Activated T-cell treated with anti-CD3 and anti-CD28 coated beads for 48 hours (primary cell): Measurements from ENCODE around the gene UACA.
"Not testable (repeated sequence)": the region's sequence is repeated elsewhere in the genome, so short reads cannot be mapped to it uniquely, and the experiment has no call there.

Source experiments
- DNase-seq: peaks from one replicate; pipeline ENCODE4 v3.0.0-alpha.2; 2020; ENCODE audit warnings: low read depth

Gene UACA

DNA sequence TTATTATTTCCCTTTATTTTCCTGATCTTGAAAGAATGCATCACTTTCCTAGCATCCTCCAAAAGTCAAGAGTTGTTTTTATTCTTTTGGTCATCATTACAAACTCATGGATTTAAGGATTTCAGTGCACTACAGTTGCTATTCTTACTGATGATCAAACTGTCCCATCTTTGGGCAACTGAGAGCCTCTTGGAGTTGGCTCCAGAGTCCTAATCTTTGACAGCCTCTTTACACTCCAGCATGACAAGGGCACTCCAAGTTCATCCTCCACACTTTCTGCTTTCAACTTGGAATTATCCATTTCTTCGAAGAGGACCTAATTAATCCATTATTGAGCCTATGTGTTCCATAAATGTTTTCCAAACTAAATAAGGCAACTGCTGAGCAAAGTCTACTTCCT lies 5.7 kb downstream of the UACA start:
- no peak for DNase-seq

DNA sequence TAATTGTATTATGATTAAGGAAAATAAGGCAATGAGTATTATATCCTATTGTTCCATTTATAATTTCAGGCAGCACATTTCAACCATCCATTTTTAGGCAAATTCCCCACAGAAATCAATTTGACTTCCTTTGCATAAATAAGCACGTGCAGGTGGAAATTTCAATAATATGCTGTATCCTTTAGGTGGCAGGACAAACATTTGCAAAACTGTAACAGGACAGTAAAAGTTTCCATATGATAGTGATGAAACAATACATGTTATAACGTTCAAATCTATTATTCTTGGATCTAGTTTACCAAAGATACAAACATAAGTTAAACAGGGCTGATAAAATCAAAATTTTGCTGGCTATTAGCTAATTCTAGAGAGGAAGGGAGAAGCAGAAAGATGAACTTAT lies 8.5 kb downstream of the UACA start:
- DNase-seq: no peak

DNA sequence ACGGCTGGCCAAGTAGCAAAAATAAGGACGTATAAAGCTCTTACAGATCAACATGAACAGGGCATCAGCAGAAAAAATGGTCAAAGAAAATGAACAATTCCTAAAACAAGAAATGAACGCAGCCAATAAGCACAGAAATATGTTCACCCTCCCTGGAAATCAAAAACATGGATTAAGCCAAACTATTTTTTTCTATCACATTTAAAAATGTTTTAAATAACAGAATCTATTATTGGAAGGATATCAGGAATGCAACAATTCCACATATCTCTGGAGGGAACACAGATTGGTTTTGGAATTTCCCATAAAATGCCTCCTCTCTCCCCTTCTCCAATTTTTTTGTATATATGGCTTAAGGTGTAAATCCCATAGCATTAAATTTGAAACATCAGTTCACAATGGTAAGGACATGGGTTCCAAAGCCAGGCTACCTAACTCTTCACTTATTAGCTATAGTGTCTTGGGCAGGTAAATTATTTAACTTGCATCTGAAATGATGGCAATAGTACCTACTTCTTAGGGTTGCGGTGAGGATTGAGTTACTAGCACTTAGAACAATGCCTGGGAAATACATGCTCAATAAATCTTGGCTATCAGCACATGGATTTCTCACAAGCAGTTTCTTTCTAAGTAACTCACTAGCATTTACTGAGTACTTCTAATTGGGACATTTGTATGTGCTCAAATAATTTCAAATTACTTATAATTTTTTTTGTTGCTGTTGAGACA lies 10.1 kb downstream of the UACA start:
- DNase-seq: no peak

DNA sequence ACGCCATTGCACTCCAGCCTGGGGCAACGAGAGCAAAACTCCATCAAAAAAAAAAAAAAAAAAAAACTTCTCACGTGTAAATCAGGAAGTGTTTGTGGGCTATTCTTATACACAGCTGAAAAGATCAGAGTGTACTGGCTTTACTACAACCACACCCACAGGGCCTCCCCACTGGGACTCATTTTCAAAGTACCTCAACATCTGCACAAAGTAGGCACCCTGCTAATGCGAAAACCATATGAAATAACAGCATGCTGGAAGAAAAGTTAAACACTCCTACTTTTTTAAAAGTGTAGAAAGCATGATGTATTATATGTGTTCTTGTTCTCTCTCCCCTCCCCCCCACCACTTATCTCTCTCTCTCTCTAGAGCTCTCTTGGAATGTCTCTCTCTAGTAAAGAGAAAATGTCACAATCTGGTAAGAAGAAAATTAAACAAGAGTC lies 11.1 kb downstream of the UACA start:
- no peak for DNase-seq

DNA sequence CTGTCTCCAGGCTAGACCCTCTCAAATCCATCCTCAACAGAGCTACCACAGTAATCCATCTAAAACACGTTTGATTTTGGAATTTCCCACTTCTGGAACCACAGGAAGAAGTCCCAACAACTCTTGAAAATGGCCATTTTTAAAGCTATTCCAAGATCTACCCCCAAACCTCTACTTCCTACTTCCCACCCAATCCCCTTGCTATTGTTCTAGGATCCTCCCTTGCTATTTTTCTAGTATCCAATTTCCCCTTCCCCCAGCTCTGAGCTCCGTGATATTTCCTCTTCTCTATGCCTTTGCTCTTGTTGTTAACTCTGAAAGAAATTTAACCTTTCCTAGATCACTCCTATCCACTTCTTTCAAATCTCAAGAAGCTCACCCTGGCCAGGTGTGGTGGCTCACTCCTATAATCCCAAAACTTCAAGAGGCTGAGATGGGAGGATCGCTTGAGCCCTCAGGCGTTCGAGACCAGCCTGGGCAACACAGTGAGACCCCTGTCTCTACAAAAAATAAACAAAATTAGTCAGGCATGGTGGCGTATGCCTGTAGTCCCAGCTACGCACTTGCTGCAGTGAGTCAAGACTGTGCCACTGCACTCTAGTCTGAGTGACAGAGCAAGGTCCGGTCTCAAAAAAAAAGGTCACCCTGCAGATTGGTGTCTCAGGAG lies 13.0 kb downstream of the UACA start:
- DNase-seq: no peak

DNA sequence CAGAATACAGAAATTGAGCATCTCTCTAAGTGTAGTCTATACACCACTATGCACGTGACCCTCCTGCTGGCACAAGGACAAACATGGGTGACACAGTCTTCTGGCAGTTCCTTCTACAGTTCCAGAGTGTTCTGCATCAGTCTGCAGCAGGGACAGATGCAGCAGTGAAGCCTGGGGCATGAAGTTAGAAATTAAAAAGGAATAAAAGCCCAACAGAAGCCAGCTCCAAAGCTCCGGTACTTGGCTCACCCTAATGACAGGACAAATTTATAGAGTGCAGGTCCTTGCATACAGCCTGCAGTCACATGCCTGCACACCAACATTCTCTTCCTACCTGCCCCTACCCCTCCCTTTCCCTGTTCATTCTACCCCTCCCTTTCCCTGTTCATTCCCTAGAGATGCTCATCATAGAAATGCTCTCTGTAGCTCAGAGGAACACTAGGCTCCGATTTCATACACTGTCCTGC lies 15.0 kb downstream of the UACA start:
- DNase-seq: no peak

DNA sequence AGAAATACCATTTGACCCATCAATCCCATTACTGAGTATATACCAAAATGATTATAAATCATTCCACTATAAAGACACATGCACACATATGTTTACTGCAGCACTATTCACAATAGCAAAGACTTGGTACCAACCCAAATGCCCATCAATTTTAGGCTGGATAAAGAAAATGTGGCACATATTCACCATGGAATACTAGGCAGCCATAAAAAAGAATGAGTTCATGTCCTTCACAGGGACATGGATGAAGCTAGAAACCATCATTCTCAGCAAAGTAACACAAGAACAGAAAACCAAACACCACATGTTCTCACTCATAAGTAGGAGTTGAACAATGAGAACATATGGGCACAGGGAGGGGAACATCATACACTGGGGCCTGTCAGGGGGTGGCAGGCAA lies 16.8 kb downstream of the UACA start:
- DNase-seq: not testable (repeated sequence)

DNA sequence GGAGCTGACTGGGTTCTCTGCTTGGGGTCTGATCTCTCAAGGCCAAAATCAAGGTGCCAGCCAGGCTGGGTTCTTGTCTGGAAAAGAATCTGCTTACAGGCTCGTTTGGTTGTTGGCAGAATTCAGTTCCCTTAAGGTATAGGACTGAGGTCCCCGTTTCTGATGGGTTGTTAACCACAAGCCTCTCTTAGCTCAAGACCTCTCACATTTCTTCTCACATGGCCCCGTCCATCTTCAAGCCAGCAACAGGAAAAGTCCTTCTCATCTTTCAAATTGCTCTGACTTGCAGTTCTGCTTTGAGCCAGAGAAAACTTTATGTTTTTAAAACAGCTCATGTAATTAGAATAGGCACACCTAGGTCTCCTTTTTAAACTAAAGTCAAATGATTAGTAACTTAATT lies 20.4 kb downstream of the UACA start:
- no peak for DNase-seq

DNA sequence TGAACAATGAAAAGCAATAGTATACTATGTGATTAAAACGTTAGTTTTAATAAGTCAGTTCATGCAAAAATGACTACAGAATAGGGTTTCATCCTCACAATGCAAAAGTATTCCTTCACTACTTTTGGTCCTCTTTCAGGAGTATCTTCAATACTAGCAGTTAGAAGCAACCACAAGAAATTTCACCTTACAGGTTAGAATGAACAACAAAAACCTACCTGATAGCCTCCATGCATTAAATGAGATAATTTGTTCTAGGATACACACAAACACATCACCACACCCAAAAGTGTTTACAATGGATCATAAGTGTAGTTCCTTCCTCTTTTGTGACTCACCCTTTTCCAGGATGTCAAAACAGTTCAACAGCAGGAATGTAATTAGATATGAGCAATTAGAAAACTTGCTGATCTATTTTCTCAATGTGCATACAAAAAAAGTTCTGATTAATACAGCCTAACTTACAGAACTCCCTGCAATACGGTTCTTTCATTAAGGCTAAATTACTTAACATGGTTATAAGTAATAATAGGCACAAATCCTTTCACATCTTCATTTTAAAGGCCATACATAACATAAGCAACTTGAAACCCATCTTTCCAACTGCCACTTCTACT lies 21.6 kb downstream of the UACA start:
- no peak for DNase-seq

DNA sequence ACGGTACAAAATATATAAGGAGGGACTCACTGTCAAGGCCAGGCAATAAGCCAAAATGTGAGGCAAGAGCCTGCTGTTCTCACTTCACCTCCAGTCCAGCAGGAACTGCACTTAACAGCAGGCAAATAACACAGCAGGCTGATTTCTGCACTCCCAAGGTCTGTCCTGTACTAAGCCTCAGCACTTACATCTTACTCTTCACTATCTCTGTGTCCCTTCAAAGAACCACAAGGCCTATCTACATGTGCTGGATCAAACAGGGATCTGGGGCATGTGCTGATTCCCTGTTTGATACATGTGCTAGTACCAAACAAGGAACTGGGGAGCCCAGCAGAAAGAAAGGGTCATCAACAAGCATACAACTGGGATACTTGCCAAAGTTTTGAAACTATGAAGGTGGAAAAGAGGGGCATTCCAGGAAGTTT lies 22.2 kb downstream of the UACA start:
- DNase-seq: no peak

DNA sequence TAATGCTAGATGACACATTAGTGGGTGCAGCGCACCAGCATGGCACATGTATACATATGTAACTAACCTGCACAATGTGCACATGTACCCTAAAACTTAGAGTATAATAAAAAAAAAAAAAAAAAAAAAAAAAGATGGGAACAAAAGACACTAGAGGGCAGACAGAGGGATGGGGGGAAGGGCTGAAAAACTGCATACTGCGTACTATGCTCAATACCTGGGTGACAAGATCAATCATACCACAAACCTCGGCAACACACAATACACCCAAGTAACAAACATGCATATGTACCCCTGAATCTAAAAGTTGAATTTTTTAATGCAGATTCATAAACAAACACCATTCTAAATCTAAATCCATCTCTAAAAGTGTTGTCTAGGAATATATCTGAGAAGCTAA lies 28.3 kb downstream of the UACA start:
- DNase-seq: not testable (repeated sequence)

DNA sequence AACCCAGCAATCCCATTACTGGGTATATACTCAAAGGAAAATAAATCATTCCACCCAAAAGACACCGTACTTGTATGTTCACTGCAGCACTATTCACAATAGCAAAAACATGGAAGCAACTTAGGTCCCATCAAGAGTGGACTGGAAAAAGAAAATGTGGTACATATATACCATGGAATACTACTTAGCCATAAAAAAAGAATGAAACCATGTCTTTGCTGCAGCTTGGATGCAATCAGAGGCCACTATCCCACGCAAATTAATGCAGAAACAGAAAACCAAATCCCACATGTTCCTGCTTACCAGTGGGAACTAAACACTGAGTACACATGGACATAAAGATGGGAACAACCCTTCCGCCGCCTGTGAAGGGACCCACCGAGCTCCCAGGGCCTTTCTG lies 34.2 kb downstream of the UACA start:
- no peak for DNase-seq

DNA sequence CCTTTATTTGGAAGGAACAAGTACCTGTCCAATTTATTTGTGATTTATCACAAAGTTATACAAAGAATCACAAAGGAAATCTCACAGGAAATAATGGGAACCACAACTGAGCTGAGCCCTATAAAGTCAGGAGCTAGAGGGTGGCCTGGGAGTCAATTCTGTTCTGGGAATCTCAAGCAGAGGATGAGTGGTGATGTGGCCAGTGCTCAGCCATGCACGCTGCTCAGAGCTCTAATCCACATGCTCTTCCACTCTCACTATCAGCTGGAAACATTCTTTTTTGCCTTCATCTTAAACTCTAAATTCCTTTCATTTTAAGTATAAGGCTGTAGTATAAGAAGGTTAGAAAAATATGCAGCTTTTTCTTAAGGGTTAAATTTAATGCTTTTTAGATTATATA lies 36.6 kb downstream of the UACA start:
- DNase-seq: no peak

DNA sequence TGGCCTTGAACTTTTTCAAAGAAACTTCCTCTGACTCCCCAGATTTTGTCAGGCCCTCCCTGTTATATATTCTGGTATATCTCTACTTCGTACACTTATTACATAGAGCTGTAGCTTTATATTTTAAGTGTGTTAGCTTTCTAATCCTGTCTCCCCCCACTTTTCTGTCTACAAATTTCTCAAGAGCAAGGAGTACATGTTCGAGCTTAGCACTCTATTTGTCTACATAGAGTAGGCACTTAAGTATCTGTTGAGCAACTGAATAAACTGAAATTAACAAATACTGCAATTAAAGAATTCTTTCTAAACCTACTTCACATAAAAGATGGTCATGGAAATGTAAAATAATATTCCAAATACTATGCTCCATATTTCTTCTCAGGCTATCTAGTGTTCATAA lies 39.4 kb downstream of the UACA start:
- no peak for DNase-seq

DNA sequence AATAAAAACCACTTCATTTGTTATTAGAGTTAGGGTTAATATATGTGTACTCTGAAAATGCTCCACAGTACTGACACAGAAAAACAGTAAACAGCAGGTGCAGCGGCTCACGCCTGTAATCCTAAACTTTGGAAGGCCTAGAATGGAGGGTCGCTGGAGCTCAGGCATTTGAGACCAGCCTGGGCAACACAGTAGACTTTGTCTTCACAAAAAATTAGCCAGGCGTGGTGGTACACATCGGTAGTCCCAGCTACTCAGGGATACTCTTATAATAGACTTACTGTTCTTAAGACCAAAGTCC lies 40.3 kb downstream of the UACA start:
- no peak for DNase-seq

DNA sequence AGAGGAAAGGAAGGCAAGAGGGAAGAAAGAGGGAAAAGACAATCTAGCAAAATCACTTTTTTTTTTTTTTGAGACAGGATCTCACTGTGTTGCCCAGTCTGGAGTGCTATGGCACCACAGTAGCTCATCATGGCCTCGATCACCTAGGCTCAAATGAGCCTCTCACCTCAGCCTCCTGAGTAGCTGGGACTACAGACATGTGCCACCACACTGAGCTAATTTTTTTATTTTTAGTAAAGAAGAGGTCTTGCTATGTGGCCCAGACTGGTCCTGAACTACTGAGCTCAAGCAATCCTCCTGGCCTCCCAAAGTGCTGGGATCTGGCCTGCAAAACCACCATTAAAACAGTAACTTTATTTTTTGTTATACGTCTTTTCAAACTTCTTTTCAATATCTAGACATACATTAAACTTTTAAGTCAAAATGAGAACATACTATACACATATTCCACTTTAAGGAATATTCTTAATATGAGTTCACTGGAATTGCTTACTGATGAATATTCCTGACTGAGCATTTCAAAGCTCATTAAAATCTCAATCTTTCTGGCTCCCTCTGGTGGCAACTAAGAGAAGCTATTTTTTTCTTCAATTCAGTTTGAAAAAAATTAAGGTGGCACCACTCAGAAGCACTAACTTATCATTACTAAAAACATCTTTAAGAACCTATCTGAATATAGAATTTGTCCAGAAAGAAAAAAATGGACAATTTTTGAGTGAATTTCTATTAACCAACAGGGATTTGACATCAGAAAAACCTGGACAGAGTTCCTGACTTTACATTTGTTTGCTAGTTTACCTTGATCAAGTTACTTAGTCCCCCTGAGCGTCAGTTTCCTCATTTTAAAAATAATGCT lies 40.9 kb downstream of the UACA start:
- no peak for DNase-seq

DNA sequence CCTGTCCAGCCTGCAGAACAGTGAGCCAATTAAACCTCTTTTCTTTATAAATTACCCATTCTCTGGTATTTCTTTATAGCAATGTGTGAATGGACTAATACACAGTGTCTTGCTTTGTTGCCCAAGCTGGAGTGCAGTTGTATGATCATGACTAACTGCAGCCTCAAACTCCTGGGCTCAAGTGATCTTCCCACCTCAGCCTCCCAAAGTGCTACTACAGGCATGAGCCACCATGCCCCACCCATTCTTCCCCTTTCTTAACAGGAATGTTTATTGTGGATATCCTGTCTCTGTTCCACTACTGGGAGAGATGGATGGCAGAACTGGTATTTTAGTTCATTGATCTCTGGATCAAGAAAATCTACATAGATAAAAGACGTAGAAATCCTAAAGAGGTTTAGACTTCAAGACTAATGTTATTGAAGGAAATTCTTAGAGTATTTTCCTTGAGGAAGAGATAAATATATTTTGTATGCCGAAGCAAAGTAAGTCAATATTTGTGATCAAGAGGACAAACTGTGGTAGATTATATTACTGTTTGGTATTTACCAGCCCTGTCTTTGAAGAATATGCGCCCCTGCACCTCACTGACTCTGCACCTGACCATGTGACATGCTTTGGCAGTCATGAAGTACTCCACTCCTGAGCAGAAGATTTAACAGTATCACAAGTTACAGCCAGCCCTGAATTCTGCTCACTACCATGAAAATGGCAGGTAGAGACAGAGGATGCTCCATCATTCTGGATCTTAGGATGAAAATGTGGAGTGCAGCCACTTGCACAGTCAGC lies 42.9 kb downstream of the UACA start:
- DNase-seq: no peak

DNA sequence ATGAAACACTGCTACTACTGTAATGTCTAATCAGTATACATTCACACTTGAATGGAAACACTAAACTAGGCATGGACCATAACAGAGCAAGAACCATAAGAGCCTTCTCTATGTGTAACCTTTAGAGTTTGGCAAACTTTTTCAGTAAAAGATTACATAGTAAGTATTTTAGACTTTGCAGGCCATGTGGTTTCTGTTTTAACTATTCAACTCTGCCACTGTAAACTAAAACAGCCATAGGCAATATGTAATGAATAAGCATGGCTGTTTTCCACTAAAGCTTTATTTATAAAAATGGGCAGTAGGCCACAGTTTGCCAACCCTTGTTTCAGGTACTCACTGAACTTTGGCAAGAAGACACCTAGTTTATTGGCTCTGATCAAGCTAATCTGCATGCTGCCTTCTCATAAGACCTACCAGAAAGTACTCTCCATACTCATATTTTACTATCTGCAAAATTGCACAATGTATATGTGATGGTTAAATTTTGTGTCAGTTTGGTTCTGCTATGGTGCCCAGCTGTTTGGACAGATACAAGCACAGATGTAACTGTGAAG lies 46.0 kb downstream of the UACA start:
- no peak for DNase-seq

DNA sequence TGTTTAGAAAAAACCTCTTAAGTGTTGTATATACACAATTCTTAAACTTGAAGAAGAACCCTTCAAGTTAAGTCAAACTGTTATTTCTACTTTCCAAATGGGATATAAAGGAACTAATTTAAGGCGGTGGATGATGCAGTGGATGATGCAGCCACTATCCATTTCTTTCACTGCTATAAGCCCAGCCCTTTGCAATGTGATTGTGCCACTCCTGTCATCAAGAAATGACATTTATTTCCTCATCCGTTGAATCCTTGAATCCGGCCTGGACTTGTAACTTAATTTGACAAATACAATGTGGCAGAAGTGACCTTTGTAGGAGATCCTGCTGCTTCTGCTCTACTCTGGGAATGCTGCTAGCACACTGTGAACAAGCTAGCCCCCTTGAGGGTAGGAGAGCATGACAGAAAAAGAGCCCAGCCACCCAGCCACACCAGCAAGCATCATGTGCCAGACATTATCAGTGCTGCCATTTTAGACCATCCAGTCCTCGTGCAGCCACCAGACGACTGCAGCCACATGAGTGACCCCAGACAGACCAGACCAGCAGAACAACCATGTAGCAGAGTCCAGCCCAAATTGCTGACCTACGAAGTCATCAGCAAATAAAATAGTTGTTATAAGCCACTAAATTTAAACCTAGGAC lies 47.4 kb downstream of the UACA start:
- DNase-seq: no peak

DNA sequence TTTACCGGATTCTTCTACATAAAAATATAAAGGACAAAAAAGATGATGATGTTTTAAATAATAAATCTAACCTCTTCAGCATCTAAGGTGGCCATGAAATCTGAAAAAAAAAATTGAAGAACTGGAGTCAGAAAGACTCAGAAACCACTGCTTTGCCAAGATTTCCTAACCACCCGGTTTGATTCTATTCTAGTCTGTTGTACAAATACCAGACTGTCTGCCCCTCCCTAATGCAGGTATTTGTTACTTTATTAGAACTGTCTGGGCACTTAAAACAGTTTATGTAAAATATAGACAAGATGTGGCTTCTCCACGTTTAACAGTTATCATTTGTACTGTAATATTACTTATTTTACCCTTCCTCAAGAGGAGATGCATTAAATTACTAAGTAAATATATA lies 48.8 kb downstream of the UACA start:
- DNase-seq: no peak

DNA sequence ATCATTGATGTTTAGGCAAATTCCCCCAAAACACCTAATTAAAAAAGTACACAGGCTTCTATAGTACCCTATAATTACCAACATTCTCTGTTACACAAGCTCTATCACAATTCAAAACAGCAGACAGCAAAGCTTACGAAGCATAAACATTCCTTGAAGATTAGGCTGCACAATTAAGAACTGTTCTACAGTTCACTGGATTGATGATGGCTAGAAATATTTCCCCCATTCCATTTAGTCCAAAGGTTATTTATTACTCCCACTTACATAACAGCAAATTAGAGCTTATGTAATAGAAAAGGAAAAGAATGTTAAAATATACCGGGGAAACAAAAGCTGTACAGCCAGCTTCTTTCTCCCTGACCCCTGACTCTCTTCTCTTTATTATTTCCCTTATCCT lies 49.3 kb downstream of the UACA start:
- DNase-seq: no peak
